Measurements from ENCODE around the gene LMO1. TPM values are rescaled to one million over a fixed set of nuclear protein-coding genes. Genes with fewer than 3 reads are reported as not detected.

Gene LMO1
- total and polyA plus RNA-seq, 12 donors = 0.22 to 2.5 (median 1.2) TPM; not detected in 6

GRCh38 chr11:8204025-8204424 lies 59.7 kb downstream of the LMO1 start:
- no peaks in the 10 kb centered on the region for H3K36me3 ChIP-seq (replicated peaks in 1 of 2)
- TF ChIP-seq CTCF (IDR thresholded peaks at IDR 0.05) (no peak), POLR2A (IDR thresholded peaks at IDR 0.05) (no peak)
- no peaks in the 10 kb centered on the region for H3K9me3 ChIP-seq (replicated peaks in 1 of 3)
- H3K4me3 ChIP-seq = no peak overlapping the region
- WGBS, 4 donors = 60 to 71% (median 65%) methylated on average over 3 to 5 of the region's 5 CpGs
- intact Hi-C loops (cut with DNase I) = no loop called here
- H3K4me1 ChIP-seq (replicated peaks in 1 of 2) = no peaks in the 10 kb centered on the region
- DNase-seq = peak in 1 of 7 donors; percentile 13
- H3K27ac ChIP-seq = no peak overlapping the region
- H3K27me3 ChIP-seq = peaks cover 4% of the 10 kb centered on the region

GRCh38 chr11:8203414-8203715 lies 60.3 kb downstream of the LMO1 start:
- WGBS, 4 donors = 74 to 91% (median 82%) methylated on average over 2 of the region's 2 CpGs
- peak in 1 of 7 donors; percentile 17 for DNase-seq
- TF ChIP-seq CTCF (IDR thresholded peaks at IDR 0.05) = no peak
- TF ChIP-seq POLR2A (IDR thresholded peaks at IDR 0.05) = no peak
- no peak overlapping the region for H3K27ac ChIP-seq
- H3K4me3 ChIP-seq = no peak overlapping the region
- peaks cover 4% of the 10 kb centered on the region for H3K27me3 ChIP-seq
- H3K9me3 ChIP-seq (replicated peaks in 1 of 3) = no peaks in the 10 kb centered on the region
- intact Hi-C loops (cut with DNase I) = no loop called here
- no peaks in the 10 kb centered on the region for H3K36me3 ChIP-seq (replicated peaks in 1 of 2)
- H3K4me1 ChIP-seq (replicated peaks in 1 of 2) = no peaks in the 10 kb centered on the region

- no peaks in the 10 kb centered on the region for H3K4me1 ChIP-seq (replicated peaks in 1 of 2)
- no peaks in the 10 kb centered on the region for H3K9me3 ChIP-seq (replicated peaks in 1 of 3)
- 84 to 90% (median 86%) methylated on average over 11 of the region's 11 CpGs for WGBS, 4 donors
- H3K27me3 ChIP-seq = peaks cover 4% of the 10 kb centered on the region
- no peak overlapping the region for H3K4me3 ChIP-seq
- intact Hi-C loops (cut with DNase I) = no loop called here
- no peaks in the 10 kb centered on the region for H3K36me3 ChIP-seq (replicated peaks in 1 of 2)
- DNase-seq = peak in 1 of 7 donors; percentile 21
- TF ChIP-seq CTCF (IDR thresholded peaks at IDR 0.05) (no peak), POLR2A (IDR thresholded peaks at IDR 0.05) (no peak)
- H3K27ac ChIP-seq = no peak overlapping the region
Observed at GRCh38 chr11:8202516-8203413, 60.9 kb downstream of the LMO1 start.

GRCh38 chr11:8201644-8202365 lies 61.9 kb downstream of the LMO1 start:
- WGBS, 4 donors = 49 to 56% (median 54%) methylated on average over 4 of the region's 4 CpGs
- TF ChIP-seq CTCF (IDR thresholded peaks at IDR 0.05) = no peak
- TF ChIP-seq POLR2A (IDR thresholded peaks at IDR 0.05) = no peak
- no peaks in the 10 kb centered on the region for H3K27me3 ChIP-seq
- no peak overlapping the region for H3K27ac ChIP-seq
- peak in 1 of 7 donors; percentile 37 for DNase-seq
- intact Hi-C loops (cut with DNase I) = no loop called here
- H3K36me3 ChIP-seq (replicated peaks in 1 of 2) = no peaks in the 10 kb centered on the region
- H3K4me1 ChIP-seq (replicated peaks in 1 of 2) = no peaks in the 10 kb centered on the region
- no peak overlapping the region for H3K4me3 ChIP-seq
- H3K9me3 ChIP-seq (replicated peaks in 1 of 3) = no peaks in the 10 kb centered on the region
